ENCODE results near the gene PTGES3.
A peak's percentile ranks its signal among the peaks of the same experiment; 100 is the strongest.

Gene PTGES3

GRCh38 chr12:56724972-56725722 lies 37.1 kb upstream of the PTGES3 start, which contains the start of gene NACA:
NACA (minus strand) TSS chr12:56725299; CDS start chr12:56724521, 778 bp downstream.
- Histone ChIP-seq H3K23ac (ENCODE audit: low read length in 2 of 2) (peak within 1 kb of the TSS in 1 of 2 experiments; percentile 23), H2BK15ac (ENCODE audit: low read depth, poor library complexity, severe bottlenecking) (peak within 1 kb of the TSS; percentile 88), H2BK5ac (ENCODE audit: low read depth, low read length, poor library complexity, severe bottlenecking) (peak within 1 kb of the TSS; percentile 91), H3K4me1 (ENCODE audit: control insufficient read depth, insufficient read depth, low read depth, low read length) (peaks cover 10% of the 10 kb centered on the region), H3K4me2 (ENCODE audit: low read length, poor library complexity, severe bottlenecking) (peak within 1 kb of the TSS; percentile 95), H3K9me3 (ENCODE audit: control insufficient read depth, low read length) (no peaks in the 10 kb centered on the region), H4K8ac (ENCODE audit: low read length) (peak within 1 kb of the TSS; percentile 89), H3K79me1 (replicated peaks; ENCODE audit: low read length, poor library complexity, severe bottlenecking) (no peaks in the 10 kb centered on the region), H2AFZ (ENCODE audit: low read depth, low read length) (no peak within 1 kb of the TSS), H3K27ac (ENCODE audit: low read length, poor library complexity, severe bottlenecking) (peak within 1 kb of the TSS; percentile 97), H3K4ac (ENCODE audit: low read depth in 1 of 2, low read length in 2 of 2) (peak within 1 kb of the TSS; percentile 49 to 99), H3K36me3 (ENCODE audit: control insufficient read depth in 1 of 2, insufficient read depth in 2 of 2, low read depth in 1 of 2, low read length in 2 of 2) (peaks cover 14 to 37% of the 10 kb centered on the region in 2 experiments), H3K27me3 (ENCODE audit: control insufficient read depth in 1 of 2, insufficient read depth in 1 of 2, low read length in 2 of 2) (no peaks in the 10 kb centered on the region), H3K4me3 (ENCODE audit: insufficient read depth in 1 of 2, low read depth in 1 of 2, low read length in 2 of 2) (peak within 1 kb of the TSS; percentile 67 to 97), H3K18ac (ENCODE audit: low read depth in 1 of 2, low read length in 2 of 2) (peak within 1 kb of the TSS; percentile 83 to 91), H2BK12ac (ENCODE audit: low read length in 2 of 2) (peak within 1 kb of the TSS in 1 of 2 experiments; percentile 6), H2AK5ac (ENCODE audit: low read length, severe bottlenecking) (peak within 1 kb of the TSS; percentile 81), H2BK120ac (ENCODE audit: low read depth, low read length) (peak within 1 kb of the TSS; percentile 1), H3K14ac (ENCODE audit: low read length in 2 of 2) (peak within 1 kb of the TSS in 1 of 2 experiments; percentile 89), H4K91ac (ENCODE audit: low read length) (peak within 1 kb of the TSS; percentile 85), H3K9ac (ENCODE audit: low read length) (peak within 1 kb of the TSS; percentile 98)
- WGBS = 1% methylated on average over 45 of the region's 46 CpGs
- DNase-seq = peak; percentile 99

GRCh38 chr12:56724701-56724971 lies 36.6 kb upstream of the PTGES3 start:
- H3K27me3 ChIP-seq (ENCODE audit: control insufficient read depth in 1 of 2, insufficient read depth in 1 of 2, low read length in 2 of 2) = no peaks in the 10 kb centered on the region
- peak overlapping the region; percentile 85 for H4K91ac ChIP-seq (ENCODE audit: low read length)
- H3K4ac ChIP-seq (ENCODE audit: low read depth in 1 of 2, low read length in 2 of 2) = peak overlapping the region; percentile 49 to 99
- peak overlapping the region in 1 of 2 experiments; percentile 23 for H3K23ac ChIP-seq (ENCODE audit: low read length in 2 of 2)
- WGBS = 0% methylated on average over 9 of the region's 9 CpGs
- DNase-seq = peak; percentile 24
- H2BK12ac ChIP-seq (ENCODE audit: low read length in 2 of 2) = peak overlapping the region in 1 of 2 experiments; percentile 6
- H4K8ac ChIP-seq (ENCODE audit: low read length) = peak overlapping the region; percentile 89
- peak overlapping the region; percentile 1 for H2BK120ac ChIP-seq (ENCODE audit: low read depth, low read length)
- H3K18ac ChIP-seq (ENCODE audit: low read depth in 1 of 2, low read length in 2 of 2) = peak overlapping the region; percentile 83 to 91
- peak overlapping the region; percentile 67 to 97 for H3K4me3 ChIP-seq (ENCODE audit: insufficient read depth in 1 of 2, low read depth in 1 of 2, low read length in 2 of 2)
- peaks cover 19 to 42% of the 10 kb centered on the region in 2 experiments for H3K36me3 ChIP-seq (ENCODE audit: control insufficient read depth in 1 of 2, insufficient read depth in 2 of 2, low read depth in 1 of 2, low read length in 2 of 2)
- H3K79me1 ChIP-seq (replicated peaks; ENCODE audit: low read length, poor library complexity, severe bottlenecking) = no peaks in the 10 kb centered on the region
- H2AK5ac ChIP-seq (ENCODE audit: low read length, severe bottlenecking) = peak overlapping the region; percentile 81
- H3K4me2 ChIP-seq (ENCODE audit: low read length, poor library complexity, severe bottlenecking) = peak overlapping the region; percentile 95
- H3K14ac ChIP-seq (ENCODE audit: low read length in 2 of 2) = peak overlapping the region in 1 of 2 experiments; percentile 89
- H3K27ac ChIP-seq (ENCODE audit: low read length, poor library complexity, severe bottlenecking) = peak overlapping the region; percentile 97
- H3K4me1 ChIP-seq (ENCODE audit: control insufficient read depth, insufficient read depth, low read depth, low read length) = peaks cover 10% of the 10 kb centered on the region
- H2BK15ac ChIP-seq (ENCODE audit: low read depth, poor library complexity, severe bottlenecking) = no peak overlapping the region
- H2BK5ac ChIP-seq (ENCODE audit: low read depth, low read length, poor library complexity, severe bottlenecking) = peak overlapping the region; percentile 91
- no peaks in the 10 kb centered on the region for H3K9me3 ChIP-seq (ENCODE audit: control insufficient read depth, low read length)
- peak overlapping the region; percentile 98 for H3K9ac ChIP-seq (ENCODE audit: low read length)
- H2AFZ ChIP-seq (ENCODE audit: low read depth, low read length) = no peak overlapping the region

- no peak overlapping the region for H4K91ac ChIP-seq (ENCODE audit: low read length)
- H3K27ac ChIP-seq (ENCODE audit: low read length, poor library complexity, severe bottlenecking) = peak overlapping the region; percentile 97
- H3K9me3 ChIP-seq (ENCODE audit: control insufficient read depth, low read length) = no peaks in the 10 kb centered on the region
- no peak overlapping the region for H4K8ac ChIP-seq (ENCODE audit: low read length)
- peak overlapping the region; percentile 95 for H3K4me2 ChIP-seq (ENCODE audit: low read length, poor library complexity, severe bottlenecking)
- peak overlapping the region in 1 of 2 experiments; percentile 89 for H3K14ac ChIP-seq (ENCODE audit: low read length in 2 of 2)
- no peak overlapping the region for H2BK15ac ChIP-seq (ENCODE audit: low read depth, poor library complexity, severe bottlenecking)
- 4% methylated on average over 10 of the region's 14 CpGs for WGBS
- no peak overlapping the region for H2AFZ ChIP-seq (ENCODE audit: low read depth, low read length)
- peaks cover 10% of the 10 kb centered on the region for H3K4me1 ChIP-seq (ENCODE audit: control insufficient read depth, insufficient read depth, low read depth, low read length)
- DNase-seq = peak; percentile 86
- peak overlapping the region; percentile 81 for H2AK5ac ChIP-seq (ENCODE audit: low read length, severe bottlenecking)
- H3K36me3 ChIP-seq (ENCODE audit: control insufficient read depth in 1 of 2, insufficient read depth in 2 of 2, low read depth in 1 of 2, low read length in 2 of 2) = peaks cover 24 to 48% of the 10 kb centered on the region in 2 experiments
- H3K79me1 ChIP-seq (replicated peaks; ENCODE audit: low read length, poor library complexity, severe bottlenecking) = no peaks in the 10 kb centered on the region
- H3K4ac ChIP-seq (ENCODE audit: low read depth in 1 of 2, low read length in 2 of 2) = peak overlapping the region; percentile 49 to 99
- peak overlapping the region; percentile 1 for H2BK120ac ChIP-seq (ENCODE audit: low read depth, low read length)
- no peaks in the 10 kb centered on the region for H3K27me3 ChIP-seq (ENCODE audit: control insufficient read depth in 1 of 2, insufficient read depth in 1 of 2, low read length in 2 of 2)
- peak overlapping the region in 1 of 2 experiments; percentile 91 for H3K18ac ChIP-seq (ENCODE audit: low read depth in 1 of 2, low read length in 2 of 2)
- no peak overlapping the region for H2BK12ac ChIP-seq (ENCODE audit: low read length in 2 of 2)
- H2BK5ac ChIP-seq (ENCODE audit: low read depth, low read length, poor library complexity, severe bottlenecking) = no peak overlapping the region
- H3K4me3 ChIP-seq (ENCODE audit: insufficient read depth in 1 of 2, low read depth in 1 of 2, low read length in 2 of 2) = peak overlapping the region; percentile 67 to 97
- H3K9ac ChIP-seq (ENCODE audit: low read length) = peak overlapping the region; percentile 98
- H3K23ac ChIP-seq (ENCODE audit: low read length in 2 of 2) = no peak overlapping the region
Observed at GRCh38 chr12:56723889-56724700, 36.0 kb upstream of the PTGES3 start.

GRCh38 chr12:56723352-56723751 lies 35.3 kb upstream of the PTGES3 start:
- H3K4ac ChIP-seq (ENCODE audit: low read depth in 1 of 2, low read length in 2 of 2) = no peak overlapping the region
- peaks cover 3% of the 10 kb centered on the region for H3K79me1 ChIP-seq (replicated peaks; ENCODE audit: low read length, poor library complexity, severe bottlenecking)
- H3K9me3 ChIP-seq (ENCODE audit: control insufficient read depth, low read length) = no peaks in the 10 kb centered on the region
- no peak overlapping the region for H3K27ac ChIP-seq (ENCODE audit: low read length, poor library complexity, severe bottlenecking)
- peaks cover 30 to 52% of the 10 kb centered on the region in 2 experiments for H3K36me3 ChIP-seq (ENCODE audit: control insufficient read depth in 1 of 2, insufficient read depth in 2 of 2, low read depth in 1 of 2, low read length in 2 of 2)
- no peak for DNase-seq
- H3K4me3 ChIP-seq (ENCODE audit: insufficient read depth in 1 of 2, low read depth in 1 of 2, low read length in 2 of 2) = peak overlapping the region in 1 of 2 experiments; percentile 97
- no peak overlapping the region for H2BK5ac ChIP-seq (ENCODE audit: low read depth, low read length, poor library complexity, severe bottlenecking)
- H3K4me1 ChIP-seq (ENCODE audit: control insufficient read depth, insufficient read depth, low read depth, low read length) = peaks cover 12% of the 10 kb centered on the region
- no peaks in the 10 kb centered on the region for H3K27me3 ChIP-seq (ENCODE audit: control insufficient read depth in 1 of 2, insufficient read depth in 1 of 2, low read length in 2 of 2)
- H2AFZ ChIP-seq (ENCODE audit: low read depth, low read length) = no peak overlapping the region
- H4K91ac ChIP-seq (ENCODE audit: low read length) = no peak overlapping the region
- peak overlapping the region; percentile 98 for H3K9ac ChIP-seq (ENCODE audit: low read length)
- H2AK5ac ChIP-seq (ENCODE audit: low read length, severe bottlenecking) = no peak overlapping the region
- H4K8ac ChIP-seq (ENCODE audit: low read length) = no peak overlapping the region
- no peak overlapping the region for H3K18ac ChIP-seq (ENCODE audit: low read depth in 1 of 2, low read length in 2 of 2)
- 66% methylated on average over 3 of the region's 3 CpGs for WGBS
- no peak overlapping the region for H2BK120ac ChIP-seq (ENCODE audit: low read depth, low read length)
- no peak overlapping the region for H3K23ac ChIP-seq (ENCODE audit: low read length in 2 of 2)
- no peak overlapping the region for H2BK12ac ChIP-seq (ENCODE audit: low read length in 2 of 2)
- H3K14ac ChIP-seq (ENCODE audit: low read length in 2 of 2) = no peak overlapping the region
- H2BK15ac ChIP-seq (ENCODE audit: low read depth, poor library complexity, severe bottlenecking) = no peak overlapping the region
- H3K4me2 ChIP-seq (ENCODE audit: low read length, poor library complexity, severe bottlenecking) = no peak overlapping the region
